CD4-positive, alpha-beta memory T cell (primary cell): ENCODE data around the gene PI16. TPM values are rescaled to one million over a fixed set of nuclear protein-coding genes. Genes with fewer than 3 reads are reported as not detected.
"Not testable (repeated sequence)": the region's sequence is repeated elsewhere in the genome, so short reads cannot be mapped to it uniquely, and the experiment has no call there.

ENCODE experiments used
- CTCF ChIA-PET: fragments of 350-600 bp; sonication (Branson Sonifier 250); formaldehyde crosslinking; loops from one replicate; lab custom pipeline; 2021; ENCODE audit warnings: inconsistent platforms; ENCODE audit not compliant: partially characterized antibody; lab: Charles Lee
- POLR2A ChIA-PET: fragments of 350-600 bp; sonication (Branson Sonifier 250); formaldehyde crosslinking; loops from one replicate; lab custom pipeline; 2021; ENCODE audit not compliant: partially characterized antibody; lab: Charles Lee
- DNase-seq, 5 donors: peaks; one replicate each; pipeline versions ENCODE4 v3.0.0 to v3.0.0-alpha.2; 2020 to 2022; ENCODE audit warnings: mixed read lengths in 1 of 5
- H3K27ac ChIP-seq: one replicate; pipeline ENCODE4 v1.7.0; 2013; ENCODE audit warnings: low read depth, low read length
- H3K27me3 ChIP-seq: 2 replicates; pipeline ENCODE4 v1.7.0; 2013; ENCODE audit warnings: mild to moderate bottlenecking, low read length, moderate library complexity; ENCODE audit not compliant: insufficient read depth
- H3K36me3 ChIP-seq: 2 replicates; pipeline ENCODE4 v1.7.0; 2013; ENCODE audit warnings: mild to moderate bottlenecking, low read length, moderate library complexity; ENCODE audit not compliant: insufficient read depth
- H3K4me1 ChIP-seq: 2 replicates; pipeline ENCODE4 v1.7.0; 2013; ENCODE audit warnings: mild to moderate bottlenecking, low read length, moderate library complexity; ENCODE audit not compliant: insufficient read depth
- H3K4me3 ChIP-seq, 2 donors: one replicate each; pipeline ENCODE4 v1.7.0; 2013; ENCODE audit warnings: low read length in 2 of 2, mild to moderate bottlenecking in 1 of 2
- H3K9me3 ChIP-seq, 2 donors: one replicate each; pipeline ENCODE4 v1.7.0; 2013; ENCODE audit warnings: low read length in 2 of 2, control low read depth in 1 of 2; ENCODE audit not compliant: control insufficient read depth in 1 of 2
- H3K27ac Mint-ChIP-seq, 7 donors: one replicate each; pipeline ENCODE4 v1.8.0; 2020 to 2021; ENCODE audit warnings: mixed read lengths in 7 of 7, mild to moderate bottlenecking in 6 of 7, inconsistent platforms in 3 of 7, moderate library complexity in 3 of 7
- H3K27me3 Mint-ChIP-seq, 2 donors: one replicate each; pipeline ENCODE4 v1.8.0; 2020 to 2021; ENCODE audit warnings: mixed read lengths in 2 of 2
- H3K36me3 Mint-ChIP-seq, 2 donors: one replicate each; pipeline ENCODE4 v1.8.0; 2020 to 2021; ENCODE audit warnings: mixed read lengths in 2 of 2, inconsistent platforms in 1 of 2, mild to moderate bottlenecking in 1 of 2
- H3K4me1 Mint-ChIP-seq, 4 donors: one replicate each; pipeline ENCODE4 v1.8.0; 2020 to 2021; ENCODE audit warnings: mixed read lengths in 4 of 4, mild to moderate bottlenecking in 1 of 4
- H3K4me3 Mint-ChIP-seq, 8 donors: one replicate each; pipeline ENCODE4 v1.8.0; 2020 to 2021; ENCODE audit warnings: mixed read lengths in 8 of 8, mild to moderate bottlenecking in 7 of 8, moderate library complexity in 6 of 8, inconsistent platforms in 3 of 8
- H3K9me3 Mint-ChIP-seq, 8 donors: one replicate each; pipeline ENCODE4 v1.8.0; 2020 to 2021; ENCODE audit warnings: mixed read lengths in 8 of 8, mild to moderate bottlenecking in 5 of 8, inconsistent platforms in 3 of 8, moderate library complexity in 1 of 8
- intact Hi-C: fragments of 100-400 bp; cut with micrococcal nuclease; formaldehyde crosslinking; loops from one replicate; pipeline ENCODE4 v1.15.1; 2023
- polyA plus RNA-seq, 2 donors: library from polyadenylated mRNA; unstranded; fragments of 300-500 nt; fragmentation: Illumina TruSeq; gene quantifications; one replicate each; pipeline ENCODE4 v1.2.3, GENCODE V29; 2021
- total RNA-seq, 2 experiments: library from RNA; stranded (reverse); gene quantifications; one replicate each; pipeline ENCODE4 v1.2.3, GENCODE V29; 2021

The PI16 gene
- total and polyA plus RNA-seq, 4 experiments from 2014 or later = 5.8 to 53.8 (median 18.8) TPM

GRCh38 chr6:36944650-36945049 lies 9.9 kb upstream of the PI16 start:
- H3K4me1 Mint-ChIP-seq = peaks cover 11 to 29% (median 23%) of the 10 kb centered on the region in 4 donors
- H3K36me3 ChIP-seq = no peaks in the 10 kb centered on the region
- peak overlapping the region in 1 of 7 donors; percentile 36 for H3K27ac Mint-ChIP-seq
- no peak overlapping the region for H3K4me3 ChIP-seq
- DNase-seq = no peak
- H3K27me3 Mint-ChIP-seq = peaks cover 2 to 8% of the 10 kb centered on the region in 2 donors
- no peaks in the 10 kb centered on the region for H3K27me3 ChIP-seq
- POLR2A ChIA-PET = no interaction called here
- H3K9me3 ChIP-seq = no peaks in the 10 kb centered on the region
- no peak overlapping the region for H3K4me3 Mint-ChIP-seq
- CTCF ChIA-PET = no interaction called here
- no peak overlapping the region for H3K27ac ChIP-seq
- peaks cover 22% of the 10 kb centered on the region for H3K4me1 ChIP-seq
- intact Hi-C loops = no loop called here
- H3K36me3 Mint-ChIP-seq = no peaks in the 10 kb centered on the region
- H3K9me3 Mint-ChIP-seq = no peaks in the 10 kb centered on the region

GRCh38 chr6:36945301-36945700 lies 9.2 kb upstream of the PI16 start:
- Mint-ChIP-seq H3K27ac (no peak overlapping the region), H3K27me3 (peaks cover 0 to 3% of the 10 kb centered on the region in 2 donors), H3K4me3 (no peak overlapping the region), H3K36me3 (no peaks in the 10 kb centered on the region), H3K4me1 (peaks cover 11 to 36% (median 26%) of the 10 kb centered on the region in 4 donors), H3K9me3 (no peaks in the 10 kb centered on the region)
- no peaks in the 10 kb centered on the region for H3K36me3 ChIP-seq
- H3K27ac ChIP-seq = no peak overlapping the region
- no peak for DNase-seq
- no peak overlapping the region for H3K4me3 ChIP-seq
- POLR2A ChIA-PET = no interaction called here
- no peaks in the 10 kb centered on the region for H3K9me3 ChIP-seq
- H3K4me1 ChIP-seq = peaks cover 22% of the 10 kb centered on the region
- CTCF ChIA-PET = no interaction called here
- no peaks in the 10 kb centered on the region for H3K27me3 ChIP-seq
- intact Hi-C loops = no loop called here

GRCh38 chr6:36946526-36946925 lies 8.0 kb upstream of the PI16 start:
- POLR2A ChIA-PET = interaction anchor here (1.5 to 2.4 kb wide), 2 partner anchors 10 to 40 kb away, joined by 5 to 10 read pairs; partner anchors contain the start of gene MTCH1

GRCh38 chr6:36947570-36948351 lies 6.8 kb upstream of the PI16 start:
- Histone ChIP-seq H3K27me3 (no peaks in the 10 kb centered on the region), H3K27ac (no peak overlapping the region), H3K9me3 (no peaks in the 10 kb centered on the region), H3K4me1 (peaks cover 24% of the 10 kb centered on the region), H3K4me3 (no peak overlapping the region), H3K36me3 (no peaks in the 10 kb centered on the region)
- peaks cover 11 to 38% (median 26%) of the 10 kb centered on the region in 4 donors for H3K4me1 Mint-ChIP-seq
- peak; percentile 42 to 52 (median 49) for DNase-seq
- H3K9me3 Mint-ChIP-seq = no peaks in the 10 kb centered on the region
- CTCF ChIA-PET = interaction anchor here (1.0 kb wide), 1 partner anchor 16 kb away, joined by 3 read pairs; no protein-coding TSS in a partner anchor
- H3K27ac Mint-ChIP-seq = peak overlapping the region in 6 of 7 donors; percentile 16 to 78 (median 57)
- peaks cover 0 to 2% of the 10 kb centered on the region in 2 donors for H3K27me3 Mint-ChIP-seq
- intact Hi-C loops = no loop called here
- H3K4me3 Mint-ChIP-seq = peak overlapping the region in 7 of 8 donors; percentile 43 to 71 (median 59)
- POLR2A ChIA-PET = interaction anchor here (0.6 to 2.4 kb wide), 5 partner anchors 9 to 62 kb away, joined by 3 to 10 read pairs (median 4); partner anchors contain the start of genes C6orf89 and MTCH1
- no peaks in the 10 kb centered on the region for H3K36me3 Mint-ChIP-seq

More at GRCh38 chr6:36946526-36946925, 8.0 kb upstream of the PI16 start:
- H3K4me3 Mint-ChIP-seq = no peak overlapping the region
- no peaks in the 10 kb centered on the region for H3K9me3 Mint-ChIP-seq
- Histone ChIP-seq H3K36me3 (no peaks in the 10 kb centered on the region), H3K27ac (no peak overlapping the region), H3K4me1 (peaks cover 22% of the 10 kb centered on the region), H3K27me3 (no peaks in the 10 kb centered on the region), H3K4me3 (no peak overlapping the region), H3K9me3 (no peaks in the 10 kb centered on the region)
- H3K27me3 Mint-ChIP-seq = peaks cover 0 to 2% of the 10 kb centered on the region in 2 donors
- H3K4me1 Mint-ChIP-seq = peaks cover 11 to 36% (median 25%) of the 10 kb centered on the region in 4 donors
- no peak for DNase-seq
- intact Hi-C loops = no loop called here
- H3K27ac Mint-ChIP-seq = no peak overlapping the region
- no peaks in the 10 kb centered on the region for H3K36me3 Mint-ChIP-seq
- CTCF ChIA-PET = interaction anchor here (1.2 kb wide), 1 partner anchor 9 kb away, joined by 3 read pairs; no protein-coding TSS in a partner anchor

DNA sequence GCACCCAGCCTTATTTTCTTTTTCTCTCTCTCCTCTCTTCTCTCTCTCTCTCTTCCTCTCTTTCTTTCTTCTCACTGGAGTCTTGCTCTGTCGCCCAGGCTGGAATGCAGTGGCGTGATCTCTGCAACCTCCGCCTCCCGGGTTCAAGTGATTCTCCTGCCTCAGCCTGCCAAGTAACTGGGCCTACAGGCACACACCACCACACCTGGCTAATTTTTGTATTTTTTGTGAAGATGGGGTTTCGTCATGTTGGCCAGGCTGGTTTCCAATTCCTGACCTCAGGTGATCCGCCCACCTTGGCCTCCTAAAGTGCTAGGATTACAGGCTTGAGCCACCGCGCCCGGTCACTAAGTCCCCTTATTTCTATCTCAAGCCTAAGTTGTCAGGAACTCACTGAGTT lies 5.5 kb upstream of the PI16 start:
- ChIA-PET CTCF (interaction anchor here (1.2 kb wide), 2 partner anchors 37 to 64 kb away, joined by 3 read pairs; no protein-coding TSS in a partner anchor), POLR2A (interaction anchor here (1.3 kb wide), 1 partner anchor 14 kb away, joined by 3 read pairs; no protein-coding TSS in a partner anchor)
- peak overlapping the region in 2 of 7 donors; percentile 72 to 75 for H3K27ac Mint-ChIP-seq
- intact Hi-C loops, H3K36me3 ChIP-seq, H3K4me3 ChIP-seq, H3K27me3 ChIP-seq, DNase-seq, H3K36me3 Mint-ChIP-seq, H3K27me3 Mint-ChIP-seq, H3K9me3 ChIP-seq, H3K9me3 Mint-ChIP-seq, H3K27ac ChIP-seq: not testable (repeated sequence)
- H3K4me1 ChIP-seq = peaks cover 37% of the 10 kb centered on the region
- peaks cover 21 to 51% (median 35%) of the 10 kb centered on the region in 4 donors for H3K4me1 Mint-ChIP-seq
- peak overlapping the region in 2 of 8 donors; percentile 31 to 38 for H3K4me3 Mint-ChIP-seq

DNA sequence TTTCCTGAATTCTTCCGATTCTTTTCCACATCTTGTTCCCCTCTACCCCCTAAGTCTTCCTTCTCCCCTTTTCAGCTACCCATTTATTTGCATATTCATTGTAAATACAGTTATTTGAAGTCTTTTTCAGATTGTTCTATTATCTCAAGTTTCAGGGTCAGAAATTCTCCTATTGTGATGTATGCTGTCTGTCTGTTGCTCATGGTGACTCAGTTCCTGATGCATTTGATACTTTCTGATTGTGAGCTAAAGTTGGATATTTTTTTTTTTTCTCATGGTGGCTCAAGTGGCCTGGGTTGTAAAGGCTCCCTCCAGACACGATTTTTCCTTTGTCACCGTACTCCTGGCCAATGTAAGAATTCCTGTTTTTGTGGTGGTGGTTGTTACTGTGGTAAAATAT lies 4.9 kb upstream of the PI16 start:
- peaks cover 42% of the 10 kb centered on the region for H3K4me1 ChIP-seq
- CTCF ChIA-PET = interaction anchor here (1.2 kb wide), 1 partner anchor 65 kb away, joined by 3 read pairs; no protein-coding TSS in a partner anchor
- Mint-ChIP-seq H3K27me3 (no peaks in the 10 kb centered on the region), H3K9me3 (no peaks in the 10 kb centered on the region), H3K36me3 (no peaks in the 10 kb centered on the region), H3K4me3 (no peak overlapping the region), H3K27ac (peak overlapping the region in 2 of 7 donors; percentile 16 to 36), H3K4me1 (peaks cover 26 to 57% (median 40%) of the 10 kb centered on the region in 4 donors)
- no peak overlapping the region for H3K4me3 ChIP-seq
- H3K36me3 ChIP-seq = no peaks in the 10 kb centered on the region
- DNase-seq = no peak
- no peak overlapping the region for H3K27ac ChIP-seq
- POLR2A ChIA-PET = interaction anchor here (0.6 to 1.3 kb wide), 2 partner anchors 13 to 259 kb away, joined by 3 read pairs; no protein-coding TSS in a partner anchor
- H3K27me3 ChIP-seq = no peaks in the 10 kb centered on the region
- H3K9me3 ChIP-seq = no peaks in the 10 kb centered on the region
- intact Hi-C loops = no loop called here

- Mint-ChIP-seq H3K36me3 (no peaks in the 10 kb centered on the region), H3K4me1 (peaks cover 42 to 64% (median 53%) of the 10 kb centered on the region in 4 donors), H3K9me3 (no peaks in the 10 kb centered on the region), H3K27ac (peak overlapping the region; percentile 64 to 91 (median 74)), H3K27me3 (no peaks in the 10 kb centered on the region), H3K4me3 (peak overlapping the region; percentile 83 to 93 (median 88))
- Histone ChIP-seq H3K4me1 (peaks cover 56% of the 10 kb centered on the region), H3K27me3 (no peaks in the 10 kb centered on the region), H3K4me3 (peak overlapping the region in 1 of 2 donors; percentile 35), H3K27ac (peak overlapping the region; percentile 33), H3K9me3 (no peaks in the 10 kb centered on the region), H3K36me3 (no peaks in the 10 kb centered on the region)
- no peak for DNase-seq
- ChIA-PET CTCF (interaction anchor here (0.9 to 3.9 kb wide), 5 partner anchors 9 to 188 kb away, joined by 3 to 21 read pairs (median 3); partner anchors contain the start of genes C6orf89 and MTCH1), POLR2A (interaction anchor here (0.8 to 3.3 kb wide), 7 partner anchors 10 to 303 kb away, joined by 3 to 26 read pairs (median 3); partner anchors contain the start of genes C6orf89, MTCH1 and PPIL1)
- intact Hi-C loops = no loop called here
Observed at GRCh38 chr6:36953931-36954261, 642 bp upstream of the PI16 start.
